Body of pancreas (tissue), 4 donors: ENCODE data around the gene TMEM119.

Experiments used
- CTCF ChIP-seq, 7 experiments: fragments of 450-650 bp in 4 of 7; fragments of 200-600 bp in 3 of 7; sonication (generic) in 3 of 7; IDR thresholded peaks; one replicate each; pipeline ENCODE4 v1.5.1; 2016 to 2019; ENCODE audit warnings: antibody characterized with exemption in 7 of 7
- POLR2A ChIP-seq, 3 donors: fragments of 450-650 bp; IDR thresholded peaks; one replicate each; pipeline ENCODE4 v1.6.1; 2016; ENCODE audit warnings: antibody characterized with exemption in 3 of 3, mild to moderate bottlenecking in 2 of 3

- TF ChIP-seq CTCF (IDR thresholded peaks at IDR 0.05), result no peak
- no peak for TF ChIP-seq POLR2A (IDR thresholded peaks at IDR 0.05)
These were observed 13.3 kb downstream of the TMEM119 start for GRCh38 chr12:108584456-108585065.
